GM06990 (cell line): Measurements from ENCODE around the gene VPS37C.

ENCODE experiments used
- DNase-seq: peaks from one replicate; pipeline ENCODE4 v3.0.0-alpha.2; 2011; ENCODE audit not compliant: insufficient read length; ENCODE audit errors: extremely low read depth
- H3K27me3 ChIP-seq: replicated peaks from 2 replicates; pipeline ENCODE4 v1.6.0; 2011; ENCODE audit warnings: low read length; ENCODE audit not compliant: control insufficient read depth, insufficient read depth
- H3K36me3 ChIP-seq: 2 replicates; pipeline ENCODE4 v1.5.1; 2011; ENCODE audit warnings: low read length; ENCODE audit not compliant: control insufficient read depth, insufficient read depth
- H3K4me3 ChIP-seq: replicated peaks from 2 replicates; pipeline ENCODE4 v1.5.1; 2011; ENCODE audit warnings: low read depth, mild to moderate bottlenecking, control low read depth, low read length
- CTCF ChIP-seq: IDR thresholded peaks from 2 replicates; pipeline ENCODE4 v1.5.1; 2011; ENCODE audit warnings: low read length, control low read depth, mild to moderate bottlenecking, inconsistent platforms; ENCODE audit not compliant: insufficient read depth, poor library complexity, severe bottlenecking

VPS37C gene

GRCh38 chr11:61117168-61117520, 44.1 kb downstream of the VPS37C start:
- Histone ChIP-seq H3K36me3 (no peaks in the 10 kb centered on the region), H3K27me3 (no peaks in the 10 kb centered on the region)

GRCh38 chr11:61116426-61117167, 44.6 kb downstream of the VPS37C start:
- DNase-seq, result no peak
- H3K36me3 ChIP-seq, result no peaks in the 10 kb centered on the region
- H3K4me3 ChIP-seq, result no peak overlapping the region
- TF ChIP-seq CTCF, result no peak
- H3K27me3 ChIP-seq, result no peaks in the 10 kb centered on the region

More at GRCh38 chr11:61117168-61117520, 44.1 kb downstream of the VPS37C start:
- TF ChIP-seq CTCF, result no peak
- no peak overlapping the region for H3K4me3 ChIP-seq
- no peak for DNase-seq

DNA sequence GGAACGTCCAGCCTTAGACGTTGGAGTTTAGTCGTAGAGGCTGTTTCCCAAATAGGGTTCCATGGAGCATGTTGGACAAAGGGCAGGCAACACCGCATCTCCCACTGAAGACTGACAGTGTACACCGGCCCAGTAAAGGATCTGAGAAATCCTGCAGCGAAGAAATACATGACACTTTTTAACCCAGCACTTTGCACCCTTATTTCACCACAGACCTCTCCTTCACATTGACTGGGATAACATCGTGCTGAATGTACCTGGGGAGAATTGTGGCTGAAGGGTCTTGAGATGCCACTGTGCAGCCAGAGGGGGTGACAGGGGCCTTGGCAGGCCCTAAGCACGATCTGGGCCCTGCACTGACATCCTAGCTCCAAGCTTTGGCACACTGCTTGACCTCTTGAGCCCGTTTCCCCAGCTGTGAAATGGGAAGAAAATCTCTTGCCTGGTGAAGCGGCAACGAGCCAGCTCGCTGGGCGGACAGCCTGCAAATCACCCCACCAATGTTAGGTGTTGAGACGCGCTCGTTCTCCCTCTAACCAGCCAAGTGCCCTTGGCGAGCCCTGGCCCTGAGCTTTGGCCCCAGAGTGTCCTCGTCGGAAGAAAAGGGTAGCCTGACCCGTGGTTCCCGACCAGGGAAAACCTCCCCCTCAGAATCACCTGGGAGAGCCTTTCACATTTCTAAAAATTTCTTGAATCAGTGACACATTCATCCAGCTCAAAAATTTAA, 45.6 kb downstream of the VPS37C start:
- Histone ChIP-seq H3K4me3 (no peak overlapping the region), H3K36me3 (no peaks in the 10 kb centered on the region), H3K27me3 (no peaks in the 10 kb centered on the region)
- no peak for TF ChIP-seq CTCF
- DNase-seq, result no peak

GRCh38 chr11:61114913-61115312, 46.3 kb downstream of the VPS37C start:
- Histone ChIP-seq H3K27me3 (no peaks in the 10 kb centered on the region), H3K4me3 (no peak overlapping the region), H3K36me3 (no peaks in the 10 kb centered on the region)
- TF ChIP-seq CTCF, result no peak
- DNase-seq, result no peak

DNA sequence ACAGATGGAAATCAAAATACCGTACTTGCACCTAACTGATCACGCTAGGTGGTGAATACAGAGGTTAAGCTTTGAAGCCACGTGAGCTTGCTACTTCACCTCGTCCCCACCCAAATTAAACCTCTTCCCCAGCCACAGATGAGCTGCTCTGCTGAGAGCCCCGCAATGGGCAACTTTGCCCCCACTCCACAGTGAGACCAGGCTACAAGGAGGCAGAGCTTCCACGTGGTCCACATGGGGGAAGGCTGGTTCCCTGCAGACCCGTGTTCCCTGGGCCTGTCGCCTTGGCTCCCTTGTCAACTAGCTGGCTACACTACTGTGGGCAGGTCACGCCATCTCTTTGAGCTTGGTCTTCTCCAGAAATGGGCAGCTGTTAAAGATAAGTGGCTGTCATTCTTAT, 48.0 kb downstream of the VPS37C start:
- no peak overlapping the region for H3K4me3 ChIP-seq
- no peaks in the 10 kb centered on the region for H3K36me3 ChIP-seq
- no peak for TF ChIP-seq CTCF
- no peaks in the 10 kb centered on the region for H3K27me3 ChIP-seq
- DNase-seq, result no peak
